ENCODE measurements around the gene TAB2.

TAB2 gene

GRCh38 chr6:149357726-149358538 is 40.4 kb downstream of the TAB2 start:
- no peak for DNase-seq (ENCODE audit: low spot score)
- TF ChIP-seq, protein P1, sequence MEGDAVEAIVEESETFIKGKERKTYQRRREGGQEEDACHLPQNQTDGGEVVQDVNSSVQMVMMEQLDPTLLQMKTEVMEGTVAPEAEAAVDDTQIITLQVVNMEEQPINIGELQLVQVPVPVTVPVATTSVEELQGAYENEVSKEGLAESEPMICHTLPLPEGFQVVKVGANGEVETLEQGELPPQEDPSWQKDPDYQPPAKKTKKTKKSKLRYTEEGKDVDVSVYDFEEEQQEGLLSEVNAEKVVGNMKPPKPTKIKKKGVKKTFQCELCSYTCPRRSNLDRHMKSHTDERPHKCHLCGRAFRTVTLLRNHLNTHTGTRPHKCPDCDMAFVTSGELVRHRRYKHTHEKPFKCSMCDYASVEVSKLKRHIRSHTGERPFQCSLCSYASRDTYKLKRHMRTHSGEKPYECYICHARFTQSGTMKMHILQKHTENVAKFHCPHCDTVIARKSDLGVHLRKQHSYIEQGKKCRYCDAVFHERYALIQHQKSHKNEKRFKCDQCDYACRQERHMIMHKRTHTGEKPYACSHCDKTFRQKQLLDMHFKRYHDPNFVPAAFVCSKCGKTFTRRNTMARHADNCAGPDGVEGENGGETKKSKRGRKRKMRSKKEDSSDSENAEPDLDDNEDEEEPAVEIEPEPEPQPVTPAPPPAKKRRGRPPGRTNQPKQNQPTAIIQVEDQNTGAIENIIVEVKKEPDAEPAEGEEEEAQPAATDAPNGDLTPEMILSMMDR (IDR thresholded peaks at IDR 0.05; ENCODE audit: extremely low read depth, missing control alignments) = no peak

DNA sequence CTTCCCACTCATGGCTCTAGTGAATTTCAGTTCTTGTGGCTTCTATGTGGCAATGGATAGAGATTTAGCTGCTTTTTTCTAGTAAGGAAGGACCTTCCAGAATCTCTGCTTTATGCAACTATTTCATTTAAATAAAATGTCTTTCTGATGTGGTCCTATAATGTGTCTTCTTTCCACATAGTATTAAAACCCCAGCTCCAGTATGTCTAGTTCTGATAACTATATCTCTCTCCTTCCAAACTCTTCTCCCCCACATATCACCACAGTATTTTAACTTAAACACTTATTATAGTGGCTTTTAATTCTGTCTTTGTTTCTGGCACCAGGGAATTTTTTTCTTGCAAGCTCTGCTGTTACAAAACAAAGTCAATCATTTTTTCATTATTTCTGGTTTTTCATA is 41.9 kb downstream of the TAB2 start:
- TF ChIP-seq, protein P1 (IDR thresholded peaks at IDR 0.05; ENCODE audit: extremely low read depth, missing control alignments) = no peak
- DNase-seq (ENCODE audit: low spot score) = no peak

DNA sequence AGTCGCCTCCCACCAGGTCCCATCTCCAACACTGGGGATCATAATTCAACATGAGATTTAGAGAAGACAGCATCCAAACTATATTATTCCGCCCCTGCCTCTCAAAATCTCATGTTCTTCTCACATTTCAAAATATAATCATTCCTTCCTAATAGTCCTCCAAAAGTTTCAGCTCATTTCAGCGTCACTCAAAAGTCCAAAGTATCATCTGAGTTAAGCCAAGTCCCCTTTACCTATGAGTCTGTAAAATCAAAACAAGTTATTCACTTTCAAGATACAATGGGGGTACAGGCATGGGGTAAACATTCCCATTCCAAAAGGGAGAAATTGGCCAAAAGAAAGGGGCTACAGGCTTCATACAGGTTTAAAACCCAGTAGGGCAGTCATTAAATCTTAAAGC is 43.0 kb downstream of the TAB2 start:
- DNase-seq (ENCODE audit: low spot score) = no peak
- TF ChIP-seq, protein P1 (IDR thresholded peaks at IDR 0.05; ENCODE audit: extremely low read depth, missing control alignments) = no peak

DNA sequence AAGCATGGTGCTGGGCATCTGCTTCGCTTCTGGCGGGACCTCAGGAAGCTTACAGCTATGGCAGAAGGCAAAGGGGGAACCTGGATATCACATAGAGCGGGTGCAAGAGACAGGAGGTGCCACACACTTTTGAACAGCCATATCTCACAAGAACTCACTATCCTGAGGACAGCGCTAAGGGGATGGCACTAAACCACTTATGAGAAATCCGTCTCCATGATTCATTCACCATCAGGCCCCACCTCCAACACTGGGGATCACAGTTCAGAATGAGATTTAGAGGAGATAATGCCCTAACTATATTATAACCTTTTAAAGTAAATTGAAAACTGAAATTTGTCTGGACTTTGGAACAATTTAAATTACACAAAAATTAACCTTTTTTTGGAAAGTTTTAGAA is 44.8 kb downstream of the TAB2 start:
- DNase-seq (ENCODE audit: low spot score) = no peak
- TF ChIP-seq, protein P1 (IDR thresholded peaks at IDR 0.05; ENCODE audit: extremely low read depth, missing control alignments) = no peak

DNA sequence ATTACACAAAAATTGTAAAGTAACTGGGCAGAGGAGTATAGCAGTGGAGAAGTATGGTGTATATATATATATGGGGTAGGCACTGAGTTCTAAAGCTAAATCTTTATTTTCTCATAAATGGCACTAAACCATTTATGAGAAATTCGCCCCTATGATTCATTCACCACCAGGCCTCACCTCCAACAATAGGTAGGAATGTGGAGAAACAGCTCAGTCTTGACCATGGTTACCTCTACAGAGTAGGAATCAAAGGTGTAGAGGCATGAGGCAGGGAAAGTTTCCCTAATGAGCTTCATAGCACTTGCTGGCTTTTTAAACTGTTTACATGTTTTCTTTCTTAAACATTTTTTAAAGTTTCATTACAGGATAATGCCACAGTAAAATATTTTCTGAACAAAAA is 45.6 kb downstream of the TAB2 start:
- TF ChIP-seq, protein P1 (IDR thresholded peaks at IDR 0.05; ENCODE audit: extremely low read depth, missing control alignments) = no peak
- no peak for DNase-seq (ENCODE audit: low spot score)

- DNase-seq (ENCODE audit: low spot score) = no peak
- TF ChIP-seq, protein P1 (IDR thresholded peaks at IDR 0.05; ENCODE audit: extremely low read depth, missing control alignments) = no peak
These were observed 47.0 kb downstream of the TAB2 start for GRCh38 chr6:149364557-149364956.

GRCh38 chr6:149365197-149365596 is 47.7 kb downstream of the TAB2 start:
- TF ChIP-seq, protein P1 (IDR thresholded peaks at IDR 0.05; ENCODE audit: extremely low read depth, missing control alignments) = no peak

More at GRCh38 chr6:149365197-149365596, 47.7 kb downstream of the TAB2 start:
- DNase-seq (ENCODE audit: low spot score) = no peak

Measured in GM20000 (cell line).